Suprapubic skin (tissue), 4 donors: ENCODE results near the gene TNFSF8. TPM values are rescaled to one million over a fixed set of nuclear protein-coding genes. Genes with fewer than 3 reads are reported as not detected.

Experiments used
- DNase-seq, 2 donors: peaks; one replicate each; pipeline ENCODE4 v3.0.0-alpha.2; 2019; ENCODE audit warnings: low spot score in 2 of 2
- H3K27ac ChIP-seq: fragments of 200-600 bp; sonication (generic); one replicate; pipeline ENCODE4 v1.5.1; 2019
- H3K27me3 ChIP-seq: fragments of 200-600 bp; sonication (generic); one replicate; pipeline ENCODE4 v1.5.1; 2019
- H3K36me3 ChIP-seq: fragments of 200-600 bp; sonication (generic); one replicate; pipeline ENCODE4 v1.5.1; 2019
- H3K4me1 ChIP-seq: fragments of 200-600 bp; sonication (generic); one replicate; pipeline ENCODE4 v1.5.1; 2019
- H3K4me3 ChIP-seq: fragments of 200-600 bp; sonication (generic); one replicate; pipeline ENCODE4 v1.5.1; 2019; ENCODE audit warnings: mild to moderate bottlenecking
- H3K9me3 ChIP-seq: fragments of 200-600 bp; sonication (generic); one replicate; pipeline ENCODE4 v1.5.1; 2019
- EP300 ChIP-seq: sonication (generic); formaldehyde crosslinking; IDR thresholded peaks from one replicate; pipeline ENCODE4 v1.6.1; 2017; ENCODE audit warnings: antibody characterized with exemption
- POLR2A ChIP-seq, 2 donors: fragments of 450-650 bp; IDR thresholded peaks; one replicate each; pipeline ENCODE4 v1.6.1; 2017; ENCODE audit warnings: antibody characterized with exemption in 2 of 2, mild to moderate bottlenecking in 2 of 2, moderate library complexity in 2 of 2
- POLR2AphosphoS5 ChIP-seq, 3 donors: sonication (generic); formaldehyde crosslinking; IDR thresholded peaks; one replicate each; pipeline ENCODE4 v1.6.1; 2017; ENCODE audit warnings: antibody characterized with exemption in 3 of 3
- WGBS: methylation state at CpG from one replicate; pipeline ENCODE4 v1.1.5; 2018; 5-methylcytosine and 5-hydroxymethylcytosine counted together
- total RNA-seq, 4 donors: library from RNA; depleted of rRNA; stranded (reverse); fragments of >200 nt; gene quantifications; one replicate each; pipeline ENCODE4 v1.1.0, GENCODE V29; 2016
- TF ChIP-seq, protein P1 (sequence below), 2 donors: fragments of 200-600 bp in 1 of 2; fragments of 450-650 bp in 1 of 2; sonication (generic) in 1 of 2; IDR thresholded peaks; one replicate each; pipeline ENCODE4 v1.5.1; 2016 to 2019; ENCODE audit warnings: antibody characterized with exemption in 2 of 2, mild to moderate bottlenecking in 1 of 2, moderate library complexity in 1 of 2

The TNFSF8 gene
- total RNA-seq, 4 donors from 2014 or later, result 0.23 to 4.0 (median 1.4) TPM

GRCh38 chr9:114851306-114851705 lies 79.1 kb downstream of the TNFSF8 start:
- H3K4me3 ChIP-seq, result no peak overlapping the region
- H3K27me3 ChIP-seq, result no peaks in the 10 kb centered on the region
- H3K27ac ChIP-seq, result no peak overlapping the region
- TF ChIP-seq, protein P1, sequence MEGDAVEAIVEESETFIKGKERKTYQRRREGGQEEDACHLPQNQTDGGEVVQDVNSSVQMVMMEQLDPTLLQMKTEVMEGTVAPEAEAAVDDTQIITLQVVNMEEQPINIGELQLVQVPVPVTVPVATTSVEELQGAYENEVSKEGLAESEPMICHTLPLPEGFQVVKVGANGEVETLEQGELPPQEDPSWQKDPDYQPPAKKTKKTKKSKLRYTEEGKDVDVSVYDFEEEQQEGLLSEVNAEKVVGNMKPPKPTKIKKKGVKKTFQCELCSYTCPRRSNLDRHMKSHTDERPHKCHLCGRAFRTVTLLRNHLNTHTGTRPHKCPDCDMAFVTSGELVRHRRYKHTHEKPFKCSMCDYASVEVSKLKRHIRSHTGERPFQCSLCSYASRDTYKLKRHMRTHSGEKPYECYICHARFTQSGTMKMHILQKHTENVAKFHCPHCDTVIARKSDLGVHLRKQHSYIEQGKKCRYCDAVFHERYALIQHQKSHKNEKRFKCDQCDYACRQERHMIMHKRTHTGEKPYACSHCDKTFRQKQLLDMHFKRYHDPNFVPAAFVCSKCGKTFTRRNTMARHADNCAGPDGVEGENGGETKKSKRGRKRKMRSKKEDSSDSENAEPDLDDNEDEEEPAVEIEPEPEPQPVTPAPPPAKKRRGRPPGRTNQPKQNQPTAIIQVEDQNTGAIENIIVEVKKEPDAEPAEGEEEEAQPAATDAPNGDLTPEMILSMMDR (IDR thresholded peaks at IDR 0.05), result no peak
- TF ChIP-seq POLR2A (IDR thresholded peaks at IDR 0.05) (no peak), EP300 (no peak), POLR2AphosphoS5 (IDR thresholded peaks at IDR 0.05) (no peak)
- H3K9me3 ChIP-seq, result no peaks in the 10 kb centered on the region
- H3K36me3 ChIP-seq, result no peaks in the 10 kb centered on the region
- DNase-seq, result no peak
- peaks cover 9% of the 10 kb centered on the region for H3K4me1 ChIP-seq
- 82% methylated on average over 3 of the region's 3 CpGs for WGBS

Other genes with a start within 250 kb of the TNFSF8 start
- gene TEX48, start 248.4 kb downstream of the TNFSF8 start, total RNA-seq, result not detected
- 1 to 10 TPM in 1 of 4 donors, under 1 TPM in 3; 0.16 to 1.4 (median 0.40) TPM for gene TNFSF15, start 124.6 kb downstream of the TNFSF8 start, total RNA-seq
- gene TNC, start 187.6 kb upstream of the TNFSF8 start, total RNA-seq, result 10 to 100 TPM; 18.5 to 27.0 (median 22.7) TPM